Measurements from ENCODE around the gene TRIP12.

DNA sequence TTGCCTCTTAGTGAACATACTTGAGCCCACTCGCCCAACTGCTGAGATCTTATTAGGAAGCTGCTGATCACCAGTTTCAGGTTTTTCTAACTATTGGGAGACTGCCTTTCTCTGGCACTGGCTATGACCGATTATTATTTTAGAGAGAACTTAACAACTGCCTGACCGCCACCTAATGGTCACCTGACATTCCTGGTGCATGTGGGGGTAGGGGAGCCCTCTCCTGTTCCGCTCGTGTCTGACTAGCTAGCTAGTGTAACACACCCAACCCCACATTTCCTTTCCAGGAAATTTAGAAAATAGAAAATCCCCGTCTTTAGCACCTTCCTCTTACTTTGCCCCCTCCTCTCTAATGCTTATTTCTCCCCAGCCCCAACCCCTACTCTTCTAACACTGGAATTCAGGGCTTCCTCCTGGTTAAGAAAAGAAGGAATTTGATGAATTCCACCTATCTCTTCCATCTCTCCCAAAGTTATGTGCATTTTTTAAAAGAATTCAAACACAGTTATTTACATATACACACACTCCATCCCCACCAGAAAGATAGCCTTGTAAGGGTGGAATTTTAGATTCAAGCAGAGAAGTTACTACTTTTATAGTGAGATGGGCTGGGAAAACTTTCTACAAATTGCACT is 188.1 kb downstream of the TRIP12 start:
- TF ChIP-seq, protein P1, sequence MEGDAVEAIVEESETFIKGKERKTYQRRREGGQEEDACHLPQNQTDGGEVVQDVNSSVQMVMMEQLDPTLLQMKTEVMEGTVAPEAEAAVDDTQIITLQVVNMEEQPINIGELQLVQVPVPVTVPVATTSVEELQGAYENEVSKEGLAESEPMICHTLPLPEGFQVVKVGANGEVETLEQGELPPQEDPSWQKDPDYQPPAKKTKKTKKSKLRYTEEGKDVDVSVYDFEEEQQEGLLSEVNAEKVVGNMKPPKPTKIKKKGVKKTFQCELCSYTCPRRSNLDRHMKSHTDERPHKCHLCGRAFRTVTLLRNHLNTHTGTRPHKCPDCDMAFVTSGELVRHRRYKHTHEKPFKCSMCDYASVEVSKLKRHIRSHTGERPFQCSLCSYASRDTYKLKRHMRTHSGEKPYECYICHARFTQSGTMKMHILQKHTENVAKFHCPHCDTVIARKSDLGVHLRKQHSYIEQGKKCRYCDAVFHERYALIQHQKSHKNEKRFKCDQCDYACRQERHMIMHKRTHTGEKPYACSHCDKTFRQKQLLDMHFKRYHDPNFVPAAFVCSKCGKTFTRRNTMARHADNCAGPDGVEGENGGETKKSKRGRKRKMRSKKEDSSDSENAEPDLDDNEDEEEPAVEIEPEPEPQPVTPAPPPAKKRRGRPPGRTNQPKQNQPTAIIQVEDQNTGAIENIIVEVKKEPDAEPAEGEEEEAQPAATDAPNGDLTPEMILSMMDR (IDR thresholded peaks at IDR 0.05), result no peak
- TF ChIP-seq EP300 (IDR thresholded peaks at IDR 0.05), result no peak

All from esophagus muscularis mucosa (tissue), 3 donors.